H9 (cell line): Measurements from ENCODE around the gene KIF6. TPM values are rescaled to one million over a fixed set of nuclear protein-coding genes. Genes with fewer than 3 reads are reported as not detected.
A peak's percentile ranks its signal among the peaks of the same experiment; 100 is the strongest.

ENCODE experiments used
- DNase-seq: peaks from one replicate; pipeline ENCODE4 v3.0.0-alpha.2; 2017
- H2AFZ ChIP-seq: one replicate; pipeline ENCODE4 v1.6.1; 2013; ENCODE audit warnings: mild to moderate bottlenecking, low read length, control low read depth, moderate library complexity
- H2AK5ac ChIP-seq: 2 replicates; pipeline ENCODE4 v1.6.1; 2013; ENCODE audit warnings: low read length, control low read depth, mixed read lengths; ENCODE audit not compliant: insufficient read length
- H2BK120ac ChIP-seq: one replicate; pipeline ENCODE4 v1.6.1; 2013; ENCODE audit warnings: low read depth, mild to moderate bottlenecking, low read length, control low read depth, inconsistent platforms; ENCODE audit not compliant: poor library complexity, severe bottlenecking
- H2BK12ac ChIP-seq: 2 replicates; pipeline ENCODE4 v1.6.1; 2013; ENCODE audit warnings: low read length, control low read depth, mixed read lengths, low read depth; ENCODE audit not compliant: insufficient read length
- H2BK15ac ChIP-seq: 2 replicates; pipeline ENCODE4 v1.6.1; 2013; ENCODE audit warnings: low read depth, low read length, control low read depth
- H2BK20ac ChIP-seq: one replicate; pipeline ENCODE4 v1.6.1; 2013; ENCODE audit warnings: low read depth, mild to moderate bottlenecking, low read length, control low read depth, inconsistent platforms; ENCODE audit not compliant: poor library complexity, severe bottlenecking
- H2BK5ac ChIP-seq: 2 replicates; pipeline ENCODE4 v1.6.1; 2013; ENCODE audit warnings: low read length, control low read depth, mixed read lengths; ENCODE audit not compliant: insufficient read length
- H3K14ac ChIP-seq: 2 replicates; pipeline ENCODE4 v1.6.1; 2013; ENCODE audit warnings: low read length, control low read depth; ENCODE audit not compliant: insufficient read depth
- H3K18ac ChIP-seq: 2 replicates; pipeline ENCODE4 v1.6.1; 2013; ENCODE audit warnings: low read depth, mild to moderate bottlenecking, mixed read lengths, low read length, control low read depth; ENCODE audit not compliant: insufficient read length
- H3K23ac ChIP-seq: 2 replicates; pipeline ENCODE4 v1.6.1; 2013; ENCODE audit warnings: low read length, control low read depth, mixed read lengths, low read depth; ENCODE audit not compliant: insufficient read length
- H3K23me2 ChIP-seq: 2 replicates; pipeline ENCODE4 v1.6.1; 2013; ENCODE audit warnings: low read depth, mild to moderate bottlenecking, mixed read lengths, low read length, control low read depth; ENCODE audit not compliant: insufficient read length, poor library complexity, severe bottlenecking
- H3K27ac ChIP-seq: 2 replicates; pipeline ENCODE4 v1.5.1; 2013; ENCODE audit warnings: low read length, control low read depth, mixed read lengths, low read depth; ENCODE audit not compliant: insufficient read length
- H3K27me3 ChIP-seq: 2 replicates; pipeline ENCODE4 v1.6.1; 2013; ENCODE audit warnings: low read length, control low read depth, inconsistent platforms; ENCODE audit not compliant: insufficient read depth
- H3K4ac ChIP-seq: 2 replicates; pipeline ENCODE4 v1.6.1; 2013; ENCODE audit warnings: low read depth, mild to moderate bottlenecking, control low read depth, inconsistent platforms, low read length, moderate library complexity
- H3K4me1 ChIP-seq: 2 replicates; pipeline ENCODE4 v1.6.1; 2013; ENCODE audit warnings: low read length, control low read depth, inconsistent platforms; ENCODE audit not compliant: insufficient read depth
- H3K4me2 ChIP-seq: 2 replicates; pipeline ENCODE4 v1.6.1; 2013; ENCODE audit warnings: low read length, control low read depth, mixed read lengths; ENCODE audit not compliant: insufficient read length, insufficient read depth
- H3K56ac ChIP-seq: 2 replicates; pipeline ENCODE4 v1.6.1; 2013; ENCODE audit warnings: low read depth, mild to moderate bottlenecking, mixed read lengths, low read length, control low read depth; ENCODE audit not compliant: insufficient read length
- H3K79me1 ChIP-seq: 2 replicates; pipeline ENCODE4 v1.6.1; 2013; ENCODE audit warnings: low read depth, mild to moderate bottlenecking, moderate library complexity, low read length, control low read depth, inconsistent platforms; ENCODE audit not compliant: insufficient read depth, poor library complexity, severe bottlenecking
- H3K79me2 ChIP-seq: 2 replicates; pipeline ENCODE4 v1.6.1; 2013; ENCODE audit warnings: low read length, control low read depth, inconsistent platforms; ENCODE audit not compliant: insufficient read depth
- H3K9ac ChIP-seq: 2 replicates; pipeline ENCODE4 v1.6.1; 2013; ENCODE audit warnings: low read length, control low read depth, mixed read lengths; ENCODE audit not compliant: insufficient read length; ENCODE audit errors: extremely low read depth
- H3K9me3 ChIP-seq: one replicate; pipeline ENCODE4 v1.6.1; 2013; ENCODE audit warnings: low read depth, low read length, inconsistent platforms; ENCODE audit not compliant: control insufficient read depth
- H3T11ph ChIP-seq: one replicate; pipeline ENCODE4 v1.6.1; 2013; ENCODE audit warnings: mild to moderate bottlenecking, low read length, control low read depth, inconsistent platforms
- H4K20me1 ChIP-seq: one replicate; pipeline ENCODE4 v1.6.1; 2013; ENCODE audit not compliant: control insufficient read depth, insufficient read length, insufficient read depth
- H4K5ac ChIP-seq: 2 replicates; pipeline ENCODE4 v1.6.1; 2013; ENCODE audit warnings: low read depth, mild to moderate bottlenecking, mixed read lengths, low read length, control low read depth; ENCODE audit not compliant: insufficient read length
- H4K8ac ChIP-seq: replicated peaks from 2 replicates; pipeline ENCODE4 v1.6.1; 2013; ENCODE audit warnings: low read length, control low read depth, mixed read lengths, low read depth; ENCODE audit not compliant: insufficient read length
- H4K91ac ChIP-seq: 2 replicates; pipeline ENCODE4 v1.6.1; 2013; ENCODE audit warnings: low read depth, mild to moderate bottlenecking, moderate library complexity, mixed read lengths, low read length, control low read depth; ENCODE audit not compliant: insufficient read length
- H3K27ac Mint-ChIP-seq, 3 experiments: 2 replicates in 2 of 3; 3 replicates in 1 of 3; pipeline ENCODE4 v1.8.0; 2020 to 2021; ENCODE audit warnings: mixed read lengths in 3 of 3, mild to moderate bottlenecking in 1 of 3, moderate library complexity in 1 of 3
- H3K27me3 Mint-ChIP-seq: 2 replicates; pipeline ENCODE4 v1.8.0; 2021; ENCODE audit warnings: low read depth, mild to moderate bottlenecking, moderate library complexity, mixed read lengths
- H3K36me3 Mint-ChIP-seq, 3 experiments: 2 replicates in 2 of 3; 3 replicates in 1 of 3; pipeline ENCODE4 v1.8.0; 2020 to 2021; ENCODE audit warnings: low read depth in 3 of 3, mixed read lengths in 3 of 3; ENCODE audit not compliant: insufficient read depth in 1 of 3
- H3K4me1 Mint-ChIP-seq, 2 experiments: 2 replicates each; pipeline ENCODE4 v1.8.0; 2020; ENCODE audit warnings: mixed read lengths in 2 of 2
- H3K4me3 Mint-ChIP-seq, 2 experiments: 2 replicates in 1 of 2; 3 replicates in 1 of 2; pipeline ENCODE4 v1.8.0; 2020 to 2021; ENCODE audit warnings: mild to moderate bottlenecking in 2 of 2, mixed read lengths in 2 of 2, moderate library complexity in 1 of 2
- H3K9me3 Mint-ChIP-seq, 2 experiments: 2 replicates in 1 of 2; 3 replicates in 1 of 2; pipeline ENCODE4 v1.8.0; 2020; ENCODE audit warnings: mild to moderate bottlenecking in 2 of 2, mixed read lengths in 2 of 2, moderate library complexity in 1 of 2
- WGBS: extraction: QIAGEN DNeasy Blood & Tissue Kit; methylation state at CpG from one replicate; pipeline ENCODE4 v1.1.7; 2013; ENCODE audit warnings: missing lambda C conversion rate, low lambda C conversion rate, mixed read lengths; ENCODE audit not compliant: insufficient read length; ENCODE audit errors: extremely low coverage; 5-methylcytosine and 5-hydroxymethylcytosine counted together
- total RNA-seq: library from RNA; stranded (reverse); gene quantifications from 2 replicates; pipeline ENCODE4 v1.2.1, GENCODE V29; 2021
- TF ChIP-seq, protein P1 (sequence below): fragments of 200-600 bp; sonication (generic); conservative IDR thresholded peaks from 3 replicates; pipeline ENCODE4 v1.8.0; 2021; ENCODE audit warnings: antibody characterized with exemption, mild to moderate bottlenecking

The KIF6 gene
- total RNA-seq, 1 experiment from 2014 or later: 0.63 TPM

DNA sequence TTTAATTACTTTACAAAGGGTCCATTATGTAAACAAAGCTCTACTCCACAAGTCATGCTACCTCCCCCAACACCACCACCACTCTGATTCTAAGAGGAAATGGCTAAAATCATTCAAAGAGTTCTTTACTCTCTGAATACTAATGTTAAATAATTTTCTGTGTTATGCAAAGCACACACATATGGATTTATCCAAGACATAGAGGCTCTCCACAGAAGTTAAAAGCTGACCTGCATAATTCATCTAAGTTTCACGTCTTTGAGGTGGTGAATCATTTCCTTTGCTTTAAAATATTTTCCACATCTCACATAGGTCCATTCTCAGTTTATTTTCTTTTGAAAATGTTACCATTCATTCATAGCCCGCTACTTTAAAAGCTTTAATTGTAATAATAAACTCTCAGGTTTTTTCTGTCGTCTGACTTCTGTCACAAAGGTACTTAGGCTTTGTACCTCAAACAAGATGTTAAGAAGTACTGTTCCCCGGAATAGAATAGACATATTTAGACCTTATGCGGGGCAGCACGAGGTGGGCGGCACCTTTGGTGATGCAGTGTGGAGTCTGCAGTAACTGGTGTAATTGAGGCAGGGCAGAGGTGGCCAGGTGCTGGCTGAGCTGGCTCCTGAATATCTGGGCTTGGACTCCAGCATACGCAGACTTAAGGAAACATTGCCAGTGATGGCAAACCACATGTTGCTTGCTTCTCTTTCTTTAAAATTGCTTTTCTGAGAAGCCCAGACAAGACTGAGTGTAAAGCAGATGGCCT is 55.8 kb downstream of the KIF6 start:
- Histone ChIP-seq H2AFZ (no peak overlapping the region), H3K9me3 (peaks cover 6% of the 10 kb centered on the region), H3K23me2 (no peaks in the 10 kb centered on the region), H3K56ac (no peak overlapping the region), H2BK12ac (no peak overlapping the region), H4K20me1 (no peaks in the 10 kb centered on the region), H3K79me1 (no peaks in the 10 kb centered on the region), H2BK20ac (no peak overlapping the region), H3K4me2 (no peak overlapping the region), H3K14ac (peak overlapping the region; percentile 55; the same call in 1 of the 2 replicates), H4K5ac (no peak overlapping the region), H4K91ac (no peak overlapping the region), H3T11ph (no peak overlapping the region), H2BK5ac (no peak overlapping the region), H3K79me2 (no peaks in the 10 kb centered on the region), H2BK120ac (no peak overlapping the region), H3K18ac (no peak overlapping the region), H3K27ac (no peak overlapping the region), H2AK5ac (no peak overlapping the region), H3K4ac (no peak overlapping the region), H4K8ac (no peak overlapping the region), H3K9ac (no peak overlapping the region), H3K23ac (no peak overlapping the region), H3K27me3 (no peaks in the 10 kb centered on the region), H2BK15ac (no peak overlapping the region), H3K4me1 (peaks cover 4% of the 10 kb centered on the region; the same call in 1 of the 2 replicates)
- H3K27me3 Mint-ChIP-seq: no peaks in the 10 kb centered on the region
- H3K4me1 Mint-ChIP-seq: peaks cover 19 to 23% of the 10 kb centered on the region in 2 experiments
- H3K36me3 Mint-ChIP-seq: peaks cover 4 to 12% (median 7%) of the 10 kb centered on the region in 3 experiments
- H3K9me3 Mint-ChIP-seq: peaks cover 0 to 12% of the 10 kb centered on the region in 2 experiments; a peak in 4 of 5 replicates
- H3K27ac Mint-ChIP-seq: no peak overlapping the region
- TF ChIP-seq, protein P1, sequence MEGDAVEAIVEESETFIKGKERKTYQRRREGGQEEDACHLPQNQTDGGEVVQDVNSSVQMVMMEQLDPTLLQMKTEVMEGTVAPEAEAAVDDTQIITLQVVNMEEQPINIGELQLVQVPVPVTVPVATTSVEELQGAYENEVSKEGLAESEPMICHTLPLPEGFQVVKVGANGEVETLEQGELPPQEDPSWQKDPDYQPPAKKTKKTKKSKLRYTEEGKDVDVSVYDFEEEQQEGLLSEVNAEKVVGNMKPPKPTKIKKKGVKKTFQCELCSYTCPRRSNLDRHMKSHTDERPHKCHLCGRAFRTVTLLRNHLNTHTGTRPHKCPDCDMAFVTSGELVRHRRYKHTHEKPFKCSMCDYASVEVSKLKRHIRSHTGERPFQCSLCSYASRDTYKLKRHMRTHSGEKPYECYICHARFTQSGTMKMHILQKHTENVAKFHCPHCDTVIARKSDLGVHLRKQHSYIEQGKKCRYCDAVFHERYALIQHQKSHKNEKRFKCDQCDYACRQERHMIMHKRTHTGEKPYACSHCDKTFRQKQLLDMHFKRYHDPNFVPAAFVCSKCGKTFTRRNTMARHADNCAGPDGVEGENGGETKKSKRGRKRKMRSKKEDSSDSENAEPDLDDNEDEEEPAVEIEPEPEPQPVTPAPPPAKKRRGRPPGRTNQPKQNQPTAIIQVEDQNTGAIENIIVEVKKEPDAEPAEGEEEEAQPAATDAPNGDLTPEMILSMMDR: no peak
- no peak for DNase-seq
- no CpG with 5 or more reads among the region's 8 CpGs for WGBS
- H3K4me3 Mint-ChIP-seq: peak overlapping the region in 1 of 2 experiments; percentile 47; a peak in 2 of 5 replicates
